ENCODE data around the gene CH25H.
"Not testable (repeated sequence)": the region's sequence is repeated elsewhere in the genome, so short reads cannot be mapped to it uniquely, and the experiment has no call there.

CH25H gene

DNA sequence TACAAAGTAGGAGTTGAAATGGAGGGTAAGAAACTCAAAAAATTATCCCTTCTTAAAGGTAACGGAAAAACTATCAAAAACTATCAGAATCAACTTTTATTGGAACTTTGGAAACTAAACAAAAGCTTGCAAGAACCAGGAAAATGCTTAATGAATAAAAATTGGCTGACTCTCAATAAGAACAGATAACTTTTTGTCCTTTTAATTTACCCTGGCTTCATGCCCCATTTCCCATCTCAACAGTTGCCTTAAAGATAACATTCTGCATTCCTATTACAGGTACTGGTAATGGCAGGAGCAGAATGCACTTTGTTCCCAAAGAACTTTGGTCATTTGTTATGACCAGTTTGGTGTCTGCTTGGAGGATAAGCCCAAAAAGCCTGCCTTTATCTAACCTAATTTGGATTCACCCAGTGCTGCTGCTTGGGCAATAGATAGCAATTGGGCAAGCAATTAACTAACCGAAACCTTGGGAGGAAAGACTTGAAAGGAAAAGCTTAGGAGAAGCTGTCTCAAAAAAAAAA lies 17.8 kb downstream of the CH25H start:
- no peak for DNase-seq

- DNase-seq = no peak
These were observed 21.5 kb downstream of the CH25H start for GRCh38 chr10:89185658-89186057.

DNA sequence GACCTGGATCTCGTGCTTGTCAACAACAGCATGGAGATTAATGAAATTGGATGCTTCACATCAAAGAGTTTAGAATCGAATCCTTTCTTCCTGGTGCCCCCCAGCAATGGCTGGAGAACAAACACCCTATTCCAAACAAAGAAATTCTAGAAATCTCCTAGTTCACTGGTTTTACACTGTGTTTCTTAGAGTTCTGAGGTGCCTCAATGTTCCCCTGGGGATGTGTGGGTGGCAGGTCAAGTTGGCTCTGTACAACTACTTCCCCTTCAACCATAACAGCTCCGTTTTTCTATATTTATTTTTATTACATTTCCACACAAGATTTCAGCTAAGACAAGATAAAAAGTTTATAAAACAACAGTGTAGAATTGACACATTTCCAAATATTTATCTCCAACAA lies 22.5 kb downstream of the CH25H start:
- no peak for DNase-seq

DNA sequence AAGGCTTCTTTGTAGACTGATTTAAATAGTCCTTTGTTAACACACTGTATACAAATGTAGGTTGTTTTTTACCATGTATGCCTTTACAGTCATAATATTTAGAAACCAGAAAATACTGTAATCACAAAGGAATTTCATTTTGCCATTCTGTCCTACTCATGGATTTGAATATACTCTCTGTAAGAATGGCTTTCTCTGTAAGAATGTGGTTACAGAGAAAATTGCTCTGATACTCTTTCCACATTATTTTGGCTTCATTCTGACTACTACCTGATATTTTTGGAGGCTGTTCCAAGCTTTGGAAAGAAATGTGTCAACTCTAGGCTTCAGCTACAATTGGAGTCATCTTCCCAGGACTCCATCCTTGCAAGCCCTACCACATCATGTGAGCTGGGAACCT lies 23.5 kb downstream of the CH25H start:
- DNase-seq = no peak

- no peak for DNase-seq
These were observed 24.2 kb downstream of the CH25H start for GRCh38 chr10:89182894-89183293.

DNA sequence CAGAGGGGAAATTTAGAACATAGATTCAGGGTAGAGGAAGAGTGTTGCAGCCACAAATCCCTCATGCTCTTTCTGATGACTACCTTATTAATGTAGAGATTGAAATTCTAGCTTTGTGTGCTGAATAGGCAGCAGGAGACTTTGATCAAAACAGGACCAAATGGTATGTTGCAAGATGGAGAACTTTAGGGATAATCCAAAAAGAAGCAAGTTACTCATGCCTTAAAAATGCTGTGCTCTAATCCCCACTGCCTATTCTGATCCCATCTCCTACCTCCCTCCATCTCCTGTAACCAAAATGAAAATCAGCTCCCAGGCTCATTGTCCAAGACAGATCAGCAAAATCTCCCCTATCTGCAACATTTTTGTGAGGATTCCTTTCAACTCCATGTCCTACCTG lies 31.3 kb downstream of the CH25H start:
- DNase-seq = no peak

- DNase-seq = no peak
These were observed 34.0 kb downstream of the CH25H start for GRCh38 chr10:89173075-89173474.

- DNase-seq = no peak
These were observed 35.1 kb downstream of the CH25H start for GRCh38 chr10:89171996-89172395.

GRCh38 chr10:89171263-89171872 lies 35.7 kb downstream of the CH25H start:
- DNase-seq = no peak

DNA sequence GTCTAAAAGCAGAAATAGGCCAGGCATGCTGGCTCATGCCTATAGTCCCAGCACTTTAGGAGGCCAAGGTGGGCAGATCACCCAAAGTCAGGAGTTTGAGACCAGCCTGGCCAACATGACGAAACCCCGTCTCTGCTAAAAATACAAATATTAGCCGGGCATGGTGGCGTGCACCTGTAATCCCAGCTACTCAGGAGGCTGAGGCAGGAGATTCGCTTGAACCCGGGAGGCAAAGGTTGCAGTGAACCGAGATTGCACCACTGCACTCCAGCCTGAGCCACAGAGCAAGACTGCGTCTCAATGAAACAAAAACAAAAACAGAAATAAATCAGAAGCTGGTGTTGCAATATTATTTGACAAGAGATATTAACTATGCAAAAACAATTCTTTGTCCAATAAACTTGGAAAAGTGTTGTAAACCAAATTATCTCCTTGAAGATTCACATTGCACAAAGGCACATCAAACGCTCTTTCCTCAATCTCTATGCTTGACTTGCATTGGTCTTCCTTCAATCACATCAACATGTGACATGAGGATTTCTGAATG lies 38.7 kb downstream of the CH25H start:
- DNase-seq = not testable (repeated sequence)

- DNase-seq = no peak
These were observed 39.2 kb downstream of the CH25H start for GRCh38 chr10:89167915-89168314.

DNA sequence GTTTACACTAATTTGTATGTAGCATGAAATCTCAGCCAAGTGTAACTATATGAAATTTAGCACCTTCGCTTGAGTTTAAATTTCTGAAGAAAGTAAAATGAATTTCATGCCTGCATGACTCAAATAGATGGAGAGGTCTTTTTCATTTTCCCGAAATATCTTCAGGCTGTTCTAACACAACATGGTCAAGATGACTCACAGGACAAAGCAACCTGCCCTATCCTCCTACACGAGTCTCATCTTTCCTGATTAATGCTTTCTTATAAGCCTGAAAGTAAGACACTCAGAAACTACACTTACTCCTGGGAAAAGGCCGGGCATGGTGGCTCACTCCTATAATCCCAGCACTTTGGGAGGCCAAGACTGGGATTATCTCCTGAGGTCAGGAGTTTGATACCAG lies 41.2 kb downstream of the CH25H start:
- no peak for DNase-seq

- no peak for DNase-seq
These were observed 42.2 kb downstream of the CH25H start for GRCh38 chr10:89164920-89165319.

GRCh38 chr10:89164080-89164479 lies 43.0 kb downstream of the CH25H start:
- DNase-seq = no peak

- no peak for DNase-seq
These were observed 43.7 kb downstream of the CH25H start for GRCh38 chr10:89163265-89163995.

DNA sequence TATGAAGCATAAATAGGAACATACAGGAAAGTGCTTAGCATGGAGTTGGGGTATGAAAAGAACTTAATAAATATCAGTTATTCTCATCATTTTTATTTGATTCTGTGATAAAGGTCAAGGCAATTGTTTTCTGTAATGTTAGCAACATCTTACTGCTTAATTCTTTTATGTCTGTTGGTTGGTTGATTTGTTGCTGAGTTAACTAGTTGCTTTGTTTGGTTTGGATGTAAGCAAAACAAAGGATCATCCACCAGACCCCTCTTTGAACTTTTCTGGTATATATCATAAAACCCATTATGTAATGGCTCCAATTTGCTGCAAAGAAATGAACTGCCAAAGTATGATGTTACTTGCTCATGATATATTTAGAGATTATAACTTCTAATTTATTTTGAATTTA lies 44.5 kb downstream of the CH25H start:
- DNase-seq = no peak

DNA sequence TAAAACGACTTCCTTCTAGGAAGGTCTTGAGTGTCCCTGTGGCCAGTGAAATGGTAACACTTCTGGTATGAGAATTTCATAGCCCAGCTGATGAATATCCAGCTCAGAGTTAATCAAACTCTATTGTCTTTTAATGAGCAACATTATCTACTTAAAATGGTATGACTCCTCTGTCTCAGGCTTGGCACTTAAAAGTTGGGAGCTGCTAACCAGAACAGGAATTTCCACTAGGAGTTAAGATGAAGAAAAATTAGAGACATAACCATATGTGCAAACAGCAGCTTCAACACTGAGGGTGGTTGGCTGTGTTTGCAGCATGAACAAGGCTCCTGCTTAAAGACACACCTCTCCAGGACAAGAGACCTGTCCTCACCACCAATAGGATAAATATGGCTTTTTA lies 46.8 kb downstream of the CH25H start:
- no peak for DNase-seq

GRCh38 chr10:89159761-89160160 lies 47.4 kb downstream of the CH25H start:
- DNase-seq = no peak

GRCh38 chr10:89159316-89159715 lies 47.8 kb downstream of the CH25H start:
- no peak for DNase-seq

DNA sequence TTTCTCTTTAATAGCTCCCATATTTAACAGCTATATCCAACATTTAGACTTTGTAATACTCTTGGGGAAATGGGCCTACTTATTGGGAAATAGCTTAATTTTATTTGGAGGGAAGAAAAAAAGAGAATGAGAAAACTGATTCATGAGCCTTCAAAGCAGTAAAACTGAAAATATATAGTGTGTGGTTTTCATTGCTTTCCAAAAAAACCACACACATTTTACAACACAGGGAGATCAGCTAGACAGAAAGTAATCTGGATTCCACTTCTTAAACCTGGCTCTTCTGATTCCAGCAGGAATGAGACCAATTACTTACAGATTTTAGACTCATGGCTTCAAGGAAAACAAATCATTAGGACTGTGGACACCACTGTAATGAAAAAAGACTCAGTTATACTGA lies 48.7 kb downstream of the CH25H start:
- no peak for DNase-seq

- no peak for DNase-seq
These were observed 50.8 kb downstream of the CH25H start for GRCh38 chr10:89156161-89156835.
